Activated T-helper 1 cell treated with anti-CD3 and anti-CD28 coated beads, Interleukin-12 subunit alpha, Interleukin-12 subunit beta, Interleukin-2, Interleukin-4 antibody, amounts not matched to agents 30 ng/mL and 10 ng/mL and 1 ng/mL, durations not matched to agents 14 hours and 24 hours and 36 hours (primary cell): ENCODE measurements around the gene ZDHHC11. TPM values are rescaled to one million over a fixed set of nuclear protein-coding genes. Genes with fewer than 3 reads are reported as not detected.
"Not testable (repeated sequence)": the region's sequence is repeated elsewhere in the genome, so short reads cannot be mapped to it uniquely, and the experiment has no call there.

ENCODE experiments used
- DNase-seq: peaks from one replicate; pipeline ENCODE4 v3.0.0; 2021; ENCODE audit warnings: low spot score
- H3K27ac Mint-ChIP-seq: one replicate; pipeline ENCODE4 v1.8.0; 2021; ENCODE audit warnings: mild to moderate bottlenecking, mixed read lengths
- H3K27me3 Mint-ChIP-seq: one replicate; pipeline ENCODE4 v1.8.0; 2022; ENCODE audit warnings: mild to moderate bottlenecking, moderate library complexity, mixed read lengths; ENCODE audit not compliant: insufficient read depth
- H3K36me3 Mint-ChIP-seq: one replicate; pipeline ENCODE4 v1.8.0; 2021; ENCODE audit warnings: low read depth, mixed read lengths
- H3K4me1 Mint-ChIP-seq: one replicate; pipeline ENCODE4 v1.8.0; 2021; ENCODE audit warnings: low read depth, mixed read lengths
- H3K4me3 Mint-ChIP-seq: one replicate; pipeline ENCODE4 v1.8.0; 2021; ENCODE audit warnings: mild to moderate bottlenecking, moderate library complexity, mixed read lengths
- H3K9me3 Mint-ChIP-seq: one replicate; pipeline ENCODE4 v1.8.0; 2021; ENCODE audit warnings: mixed read lengths
- intact Hi-C: fragments of 100-400 bp; cut with micrococcal nuclease; formaldehyde crosslinking; loops from one replicate; pipeline ENCODE4 v1.15.1; 2024
- total RNA-seq: library from RNA; stranded (reverse); gene quantifications from 2 replicates; pipeline ENCODE4 v1.2.3, GENCODE V29; 2022

ZDHHC11 gene
- total RNA-seq, 1 donor from 2014 or later = 14.4 TPM

DNA sequence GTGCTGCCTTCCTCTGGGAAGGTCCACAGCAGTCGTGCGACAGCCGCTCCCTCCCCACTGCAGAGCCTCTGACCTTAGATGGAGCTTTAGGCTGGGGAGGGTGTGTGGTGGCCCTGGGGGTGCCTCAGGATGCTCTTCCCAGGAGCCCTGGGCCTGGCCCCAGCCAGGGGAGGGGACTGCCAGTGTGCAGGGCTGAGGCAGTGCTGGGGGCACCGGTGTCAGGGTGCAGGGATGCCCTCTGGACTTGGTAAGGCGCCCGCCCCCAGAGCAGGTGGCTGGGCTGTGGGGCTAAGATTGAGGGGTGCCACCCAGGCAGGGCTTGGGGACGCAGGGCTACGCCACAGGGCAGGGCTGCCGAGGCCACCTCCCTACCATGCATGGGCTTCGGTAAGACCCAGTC, 80.2 kb downstream of the ZDHHC11 start:
- H3K27me3 Mint-ChIP-seq, H3K9me3 Mint-ChIP-seq, DNase-seq, intact Hi-C loops, H3K4me1 Mint-ChIP-seq, H3K27ac Mint-ChIP-seq, H3K36me3 Mint-ChIP-seq, H3K4me3 Mint-ChIP-seq: not testable (repeated sequence)

DNA sequence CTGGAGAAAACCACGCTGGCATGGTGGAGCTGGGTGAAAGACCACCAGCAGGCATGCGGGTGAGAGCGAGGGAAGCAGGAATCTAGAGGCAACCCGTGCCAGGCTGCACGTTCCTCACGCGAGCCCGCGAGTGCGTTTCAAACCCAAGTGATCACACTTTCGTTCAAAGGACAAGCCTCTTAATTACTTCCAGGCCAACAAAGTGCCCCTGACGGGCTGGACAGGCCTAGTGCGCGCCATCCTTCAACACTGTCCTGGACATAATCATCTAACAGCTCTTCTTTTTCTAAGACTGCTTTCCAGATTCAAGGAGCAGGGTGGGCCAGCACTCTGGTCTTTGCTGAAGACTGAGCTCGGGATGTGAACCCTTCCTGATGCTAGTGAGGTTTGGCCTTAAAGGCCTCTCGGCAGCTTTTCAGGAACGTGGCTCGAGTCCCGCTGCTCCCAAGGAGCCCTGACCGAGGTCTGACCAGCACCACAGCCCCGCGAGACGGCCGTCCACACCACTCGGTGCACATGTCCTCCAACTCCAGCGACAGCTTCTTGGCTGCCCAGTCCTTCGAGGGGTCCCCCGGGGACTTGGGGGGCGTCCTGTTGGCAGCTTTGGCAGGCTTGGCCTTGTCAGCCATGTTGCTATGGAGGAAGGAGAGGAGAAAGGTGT, 81.2 kb downstream of the ZDHHC11 start:
- H3K27ac Mint-ChIP-seq, H3K4me3 Mint-ChIP-seq, H3K4me1 Mint-ChIP-seq, H3K9me3 Mint-ChIP-seq, H3K36me3 Mint-ChIP-seq, H3K27me3 Mint-ChIP-seq, DNase-seq, intact Hi-C loops: not testable (repeated sequence)

DNA sequence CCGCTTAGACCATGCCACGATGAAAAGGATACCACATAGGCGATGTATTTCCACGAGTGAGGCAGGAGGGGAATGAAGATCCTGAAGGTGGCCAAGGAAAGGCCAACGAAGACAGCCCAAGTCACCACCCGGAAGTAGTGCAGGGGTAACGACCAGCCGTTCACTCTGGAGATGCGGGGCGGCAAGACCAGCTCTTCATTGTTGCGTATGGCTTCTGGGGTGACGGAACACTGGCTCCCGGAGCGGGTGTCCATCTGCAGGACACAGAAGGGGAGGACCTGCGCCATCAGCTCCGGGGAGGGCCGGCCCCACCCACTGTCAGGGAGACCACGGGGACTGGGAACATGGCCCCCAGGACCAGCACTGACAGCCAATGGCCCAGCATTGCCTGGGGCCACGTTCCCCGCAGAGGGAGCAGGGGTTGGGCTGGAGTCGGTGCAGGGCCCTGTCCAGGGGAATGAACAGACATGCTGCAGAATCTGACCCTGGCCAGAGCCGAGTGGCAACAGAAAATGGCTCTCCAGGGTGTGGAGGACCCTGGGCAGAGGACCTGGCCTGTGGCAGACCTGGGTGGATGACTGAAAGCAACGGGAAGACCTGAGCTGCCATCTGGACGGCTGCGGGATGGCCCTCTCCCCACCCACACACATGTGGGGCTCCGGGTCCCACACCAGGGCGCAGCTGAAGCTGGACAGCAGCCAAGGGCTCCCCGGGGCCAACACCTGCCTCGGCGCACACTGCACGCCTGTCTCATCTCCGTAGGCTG, 83.9 kb downstream of the ZDHHC11 start:
- intact Hi-C loops = no loop called here
- Mint-ChIP-seq H3K4me3 (no peak overlapping the region), H3K27me3 (peaks cover 2% of the 10 kb centered on the region), H3K36me3 (no peaks in the 10 kb centered on the region), H3K9me3 (no peaks in the 10 kb centered on the region), H3K4me1 (no peaks in the 10 kb centered on the region), H3K27ac (no peak overlapping the region)
- no peak for DNase-seq

DNA sequence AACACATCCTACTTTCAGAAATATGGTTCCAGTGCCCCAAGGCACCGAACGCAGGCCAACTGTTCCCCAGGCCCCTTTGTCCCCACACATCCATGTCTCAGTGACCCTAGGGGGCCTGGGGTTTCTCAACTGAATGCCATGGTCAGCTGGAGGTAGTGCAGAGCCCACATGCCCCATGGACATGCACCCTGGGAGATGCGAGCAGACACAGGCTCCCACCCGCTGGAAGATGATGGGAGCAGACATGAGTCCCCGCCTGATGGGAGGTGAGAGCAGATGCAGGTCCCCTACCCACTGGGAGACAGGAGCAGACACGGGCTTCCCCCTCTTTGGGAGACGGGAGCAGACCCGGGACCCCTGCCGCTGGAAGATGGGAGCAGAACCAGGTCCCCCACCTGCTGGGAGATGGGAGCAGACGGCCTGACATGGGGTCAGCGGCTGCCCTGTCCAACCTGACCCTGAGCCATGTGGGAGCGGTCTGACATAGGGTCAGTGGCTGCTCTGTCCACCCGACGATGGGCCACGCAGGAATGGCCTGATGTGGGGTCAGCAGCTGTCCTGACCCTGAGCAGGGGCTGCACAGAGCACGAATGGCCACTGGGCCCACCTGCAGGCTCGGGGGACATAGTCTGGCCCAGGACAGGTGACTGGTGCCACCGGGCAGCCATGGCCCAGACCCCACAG, 84.7 kb downstream of the ZDHHC11 start:
- H3K4me3 Mint-ChIP-seq = no peak overlapping the region
- H3K27me3 Mint-ChIP-seq = peaks cover 2% of the 10 kb centered on the region
- H3K27ac Mint-ChIP-seq = no peak overlapping the region
- no peaks in the 10 kb centered on the region for H3K4me1 Mint-ChIP-seq
- H3K9me3 Mint-ChIP-seq = no peaks in the 10 kb centered on the region
- no peak for DNase-seq
- H3K36me3 Mint-ChIP-seq = no peaks in the 10 kb centered on the region
- intact Hi-C loops = no loop called here

DNA sequence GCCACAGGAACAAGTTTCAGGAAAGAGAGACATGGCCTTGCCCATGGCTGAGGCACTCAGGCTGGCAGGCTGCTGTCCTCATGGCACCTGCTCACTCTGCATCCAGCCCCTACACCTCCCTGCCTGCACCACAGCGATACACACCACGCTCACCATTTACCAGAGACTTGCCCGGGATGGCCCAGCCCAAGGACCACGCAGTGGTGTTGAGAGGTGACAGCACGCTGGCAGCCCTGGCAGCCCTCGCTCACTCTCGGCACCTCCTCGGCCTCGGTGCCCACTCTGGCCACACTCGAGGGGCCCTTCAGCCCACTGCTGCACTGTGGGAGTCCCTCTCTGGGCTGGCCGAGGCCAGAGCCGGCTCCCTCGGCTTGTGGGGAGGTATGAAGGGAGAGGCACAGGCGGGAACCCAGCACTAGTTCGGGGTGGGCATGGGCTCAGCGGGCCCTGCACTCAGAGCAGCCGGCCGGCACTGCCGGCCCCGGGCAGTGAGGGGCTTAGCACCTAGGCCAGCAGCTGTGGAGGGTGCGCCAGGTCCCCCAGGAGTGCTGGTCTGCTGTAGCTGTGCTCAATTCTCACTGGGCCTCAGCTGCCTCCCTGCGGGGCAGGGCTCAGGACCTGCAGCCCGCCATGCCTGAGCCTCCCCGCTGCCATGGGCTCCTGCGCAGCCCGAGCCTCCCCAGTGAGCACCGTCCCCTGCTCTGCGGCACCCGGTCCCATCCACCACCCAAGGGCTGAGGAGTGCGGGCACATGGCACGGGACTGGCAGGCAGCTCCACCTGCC, 86.6 kb downstream of the ZDHHC11 start:
- Mint-ChIP-seq H3K27me3 (peaks cover 2% of the 10 kb centered on the region), H3K36me3 (no peaks in the 10 kb centered on the region), H3K4me3 (no peak overlapping the region), H3K4me1 (peaks cover under 1% of the 10 kb centered on the region), H3K27ac (no peak overlapping the region), H3K9me3 (no peaks in the 10 kb centered on the region)
- intact Hi-C loops = no loop called here
- no peak for DNase-seq

DNA sequence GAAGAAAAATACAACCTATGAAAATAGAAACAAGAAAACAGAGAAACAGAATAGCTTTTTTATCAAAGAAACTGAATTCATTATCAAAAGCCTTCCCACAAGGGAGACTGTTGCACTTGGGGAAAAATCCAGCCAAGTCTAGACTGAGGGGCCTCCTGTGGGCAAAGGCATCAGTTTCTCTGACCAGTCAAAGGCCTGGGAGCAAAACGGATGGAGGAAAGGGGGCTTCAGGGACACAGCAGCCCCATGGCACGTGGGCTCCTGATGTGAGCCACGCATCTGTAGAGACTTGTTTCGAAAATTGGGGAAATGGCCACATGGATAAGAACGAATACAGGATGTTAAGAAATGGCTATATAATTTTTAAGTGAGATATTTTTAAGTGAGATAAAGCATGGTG, 87.4 kb downstream of the ZDHHC11 start:
- no peak for DNase-seq
- peaks cover 5% of the 10 kb centered on the region for H3K4me1 Mint-ChIP-seq
- H3K36me3 Mint-ChIP-seq = no peaks in the 10 kb centered on the region
- intact Hi-C loops = no loop called here
- no peaks in the 10 kb centered on the region for H3K9me3 Mint-ChIP-seq
- H3K4me3 Mint-ChIP-seq = no peak overlapping the region
- H3K27ac Mint-ChIP-seq = no peak overlapping the region
- H3K27me3 Mint-ChIP-seq = peaks cover 2% of the 10 kb centered on the region

DNA sequence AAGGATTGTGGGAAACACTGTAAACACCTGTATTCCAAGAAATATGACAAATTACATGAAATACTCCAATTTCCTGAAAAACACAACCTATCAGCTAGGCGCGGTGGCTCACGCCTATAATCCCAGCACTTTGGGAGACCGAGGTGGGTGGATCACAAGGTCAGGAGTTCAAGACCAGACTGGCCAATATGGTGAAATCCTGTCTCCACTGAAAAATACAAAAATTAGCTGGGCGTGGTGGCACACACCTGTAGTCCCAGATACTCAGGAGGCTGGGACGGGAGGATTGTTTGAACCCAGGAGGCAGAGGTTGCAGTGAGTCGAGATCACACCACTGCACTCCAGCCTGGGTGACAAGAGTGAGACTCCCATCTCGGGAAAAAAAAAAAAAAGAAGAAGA, 87.8 kb downstream of the ZDHHC11 start:
- H3K27me3 Mint-ChIP-seq, DNase-seq, H3K4me1 Mint-ChIP-seq, H3K36me3 Mint-ChIP-seq, intact Hi-C loops, H3K27ac Mint-ChIP-seq, H3K4me3 Mint-ChIP-seq, H3K9me3 Mint-ChIP-seq: not testable (repeated sequence)

DNA sequence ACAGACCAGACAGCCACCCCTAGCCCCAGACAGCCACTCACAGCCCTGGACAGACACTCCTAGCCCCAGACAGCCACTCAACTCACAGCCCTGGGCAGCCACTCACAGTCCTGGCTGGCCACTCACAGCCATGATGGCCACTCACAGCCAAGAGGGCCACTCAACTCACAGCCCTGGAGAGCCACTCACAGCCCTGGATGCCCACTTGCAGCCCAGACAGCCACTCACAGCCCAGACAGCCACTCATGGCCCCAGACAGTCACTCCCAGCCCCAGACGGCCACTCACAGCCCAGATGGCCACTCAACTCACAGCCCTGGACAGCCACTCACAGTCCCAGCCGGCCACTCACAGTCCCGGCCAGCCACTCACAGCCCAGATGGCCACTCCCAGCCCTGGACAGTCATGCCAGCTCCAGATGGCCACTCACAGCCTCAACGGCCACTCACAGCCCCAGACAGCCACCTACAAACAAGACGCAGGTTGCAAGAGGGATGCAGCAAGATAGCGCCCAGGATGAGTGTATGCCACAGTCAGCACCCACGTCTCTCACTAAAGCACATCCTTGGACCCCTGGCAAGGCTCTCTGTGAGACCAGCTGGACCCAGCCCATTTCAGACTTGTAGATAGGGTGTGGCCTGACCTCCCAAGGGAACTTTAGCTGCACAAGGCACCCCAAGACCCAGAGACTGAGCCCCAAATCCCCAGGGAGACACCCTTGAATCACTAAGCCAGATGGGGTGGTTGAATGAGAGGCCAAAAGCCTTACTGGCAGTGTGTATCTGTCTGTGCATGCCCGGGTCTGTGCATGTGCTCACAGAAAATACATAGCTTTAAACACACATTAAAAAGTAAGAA, 88.7 kb downstream of the ZDHHC11 start:
- intact Hi-C loops = no loop called here
- Mint-ChIP-seq H3K27ac (no peak overlapping the region), H3K4me1 (peaks cover 5% of the 10 kb centered on the region), H3K9me3 (no peaks in the 10 kb centered on the region), H3K36me3 (no peaks in the 10 kb centered on the region), H3K27me3 (peaks cover 2% of the 10 kb centered on the region), H3K4me3 (no peak overlapping the region)
- DNase-seq = no peak

DNA sequence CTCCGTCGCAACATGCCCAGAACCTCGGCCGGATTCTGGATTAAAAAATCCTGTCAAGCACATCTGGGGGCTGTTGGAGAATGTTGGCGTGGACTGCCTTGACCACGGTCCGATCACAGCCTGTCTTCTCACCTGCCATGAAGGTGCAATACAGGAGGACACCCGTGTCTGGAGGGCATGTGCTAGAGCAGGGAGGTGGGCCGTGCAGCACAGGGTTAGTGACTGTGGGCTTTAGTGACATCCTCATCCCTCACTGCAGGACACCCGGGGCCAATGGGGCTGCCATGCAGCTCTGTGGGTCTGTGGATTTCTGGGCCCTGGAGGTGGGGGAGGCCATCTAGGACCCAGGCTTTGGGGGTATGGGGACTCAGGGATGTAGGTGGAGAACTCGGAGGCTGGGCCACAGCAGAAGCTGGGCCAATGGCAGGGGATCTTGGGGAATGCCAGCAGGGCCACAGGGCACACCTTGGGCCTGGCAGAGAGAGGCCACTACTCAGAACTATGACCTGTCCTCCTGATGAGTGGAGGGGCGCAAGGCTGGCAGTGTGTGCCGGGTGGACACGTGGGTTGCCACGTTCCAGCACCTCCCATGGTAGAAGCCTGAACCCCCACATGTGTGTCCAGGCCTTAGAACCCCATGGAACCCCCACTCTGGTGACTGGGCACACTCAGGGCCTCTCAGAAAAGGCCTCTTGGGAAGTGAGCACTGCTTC, 89.6 kb downstream of the ZDHHC11 start:
- intact Hi-C loops = no loop called here
- H3K27ac Mint-ChIP-seq = no peak overlapping the region

DNA sequence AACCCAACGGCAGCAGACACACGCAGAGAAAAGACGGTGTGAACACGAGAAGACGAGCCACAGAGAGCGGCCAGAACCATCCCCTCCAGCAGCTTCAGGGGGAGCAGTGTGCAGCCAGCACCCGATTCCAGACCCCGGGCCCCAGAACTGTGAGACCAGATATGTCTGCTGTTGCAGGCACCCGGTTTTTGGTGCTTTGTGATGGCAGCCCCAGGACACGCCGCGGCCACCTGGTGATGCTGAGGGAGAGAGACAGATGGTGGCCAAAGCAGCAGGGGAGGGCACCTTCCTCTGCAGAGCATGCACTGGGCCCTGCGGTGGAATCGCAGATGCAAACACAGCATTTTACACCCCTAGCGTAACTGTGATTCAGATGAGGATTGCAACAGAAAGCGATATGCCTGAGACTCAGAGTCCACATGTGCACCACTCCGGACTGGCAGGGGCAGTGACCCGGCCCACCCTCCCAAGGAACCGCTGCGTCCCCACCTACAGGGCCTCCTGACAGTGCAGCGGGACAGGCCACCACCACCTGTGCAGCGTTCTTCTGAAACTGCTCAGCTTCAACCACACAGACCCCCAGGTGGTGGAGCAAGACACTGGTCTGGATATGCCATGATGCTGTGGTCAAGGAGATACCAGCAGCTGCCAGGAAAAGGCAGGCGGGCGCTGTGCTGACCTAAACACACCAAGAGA, 90.3 kb downstream of the ZDHHC11 start:
- no peaks in the 10 kb centered on the region for H3K36me3 Mint-ChIP-seq
- peaks cover 2% of the 10 kb centered on the region for H3K27me3 Mint-ChIP-seq
- intact Hi-C loops = no loop called here
- peaks cover 5% of the 10 kb centered on the region for H3K4me1 Mint-ChIP-seq
- no peak overlapping the region for H3K4me3 Mint-ChIP-seq
- no peak for DNase-seq
- H3K27ac Mint-ChIP-seq = no peak overlapping the region
- no peaks in the 10 kb centered on the region for H3K9me3 Mint-ChIP-seq

More for the DNA sequence above, 89.6 kb downstream of the ZDHHC11 start:
- H3K27me3 Mint-ChIP-seq = peaks cover 2% of the 10 kb centered on the region
- no peak for DNase-seq
- no peak overlapping the region for H3K4me3 Mint-ChIP-seq
- no peaks in the 10 kb centered on the region for H3K9me3 Mint-ChIP-seq
- H3K36me3 Mint-ChIP-seq = no peaks in the 10 kb centered on the region
- H3K4me1 Mint-ChIP-seq = peaks cover 5% of the 10 kb centered on the region

DNA sequence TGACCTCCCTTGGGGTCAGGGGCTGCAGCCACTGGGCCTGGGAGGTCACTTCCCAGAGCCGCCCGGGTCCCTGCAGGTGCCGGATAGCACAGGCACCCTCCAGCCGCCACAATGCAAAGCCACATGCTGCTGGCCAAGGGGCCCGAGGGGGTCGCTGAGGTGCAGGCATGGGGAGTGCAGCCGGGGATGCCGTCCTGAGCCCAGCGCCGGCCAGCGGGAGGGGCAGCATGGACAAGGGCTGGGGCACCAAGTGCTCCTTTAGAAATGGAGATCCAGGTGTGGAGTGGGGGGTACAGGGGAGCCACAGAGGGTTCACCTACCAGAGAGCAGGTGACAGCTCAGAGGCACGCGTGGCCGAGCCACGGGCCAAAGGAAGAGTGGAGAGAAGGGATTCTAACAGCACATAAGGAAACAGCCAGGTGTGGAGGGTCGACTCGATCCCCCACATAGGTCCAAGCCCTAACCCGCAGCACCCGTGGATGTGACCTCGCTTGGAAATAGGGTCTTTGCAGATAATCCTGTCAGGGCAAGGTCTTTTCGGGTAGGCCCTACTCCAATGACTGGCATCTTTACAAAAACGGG, 90.9 kb downstream of the ZDHHC11 start:
- Mint-ChIP-seq H3K4me3 (no peak overlapping the region), H3K9me3 (no peaks in the 10 kb centered on the region), H3K36me3 (no peaks in the 10 kb centered on the region), H3K4me1 (peaks cover 5% of the 10 kb centered on the region), H3K27ac (no peak overlapping the region), H3K27me3 (peaks cover 2% of the 10 kb centered on the region)
- no peak for DNase-seq
- intact Hi-C loops = loop anchor here (5.0 kb wide), 1 partner anchor 87 kb away; no protein-coding TSS in a partner anchor
